Stimulated activated CD4-positive, alpha-beta T cell treated with anti-CD3 and anti-CD28 coated beads, Interleukin-2, amount 100 ng/mL, for 48 hours (primary cell): Measurements from ENCODE around the gene TTLL6.
"Not testable (repeated sequence)": the region's sequence is repeated elsewhere in the genome, so short reads cannot be mapped to it uniquely, and the experiment has no call there.

ENCODE experiments used
- DNase-seq, 2 donors: peaks; one replicate each; pipeline ENCODE4 v3.0.0-alpha.2; 2020

TTLL6 gene

GRCh38 chr17:48722201-48722907 is 94.7 kb downstream of the TTLL6 start, which contains the start of gene PRAC1:
Gene PRAC1 (minus strand): TSS chr17:48722518. CDS start chr17:48722392, 126 bp downstream.
- no peak for DNase-seq

DNA sequence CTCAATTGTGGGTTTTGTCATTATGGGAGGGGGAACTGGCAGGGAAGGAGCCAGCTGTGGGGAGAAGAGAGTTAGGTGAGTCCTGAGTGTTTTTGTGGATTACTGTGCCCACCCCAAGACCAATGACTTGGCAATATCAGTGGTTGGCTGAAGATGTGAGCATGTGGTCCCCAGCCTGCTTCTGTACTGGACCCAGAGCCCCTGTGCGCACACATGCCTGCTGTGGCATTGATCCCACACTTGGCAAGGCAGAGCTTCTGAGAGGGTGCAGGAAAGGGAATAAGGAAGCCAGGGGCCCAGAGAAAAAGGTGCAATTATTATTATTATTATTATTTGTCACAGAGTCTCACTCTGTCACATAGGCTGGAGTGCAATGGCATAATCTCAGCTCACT is 96.0 kb downstream of the TTLL6 start:
- no peak for DNase-seq

DNA sequence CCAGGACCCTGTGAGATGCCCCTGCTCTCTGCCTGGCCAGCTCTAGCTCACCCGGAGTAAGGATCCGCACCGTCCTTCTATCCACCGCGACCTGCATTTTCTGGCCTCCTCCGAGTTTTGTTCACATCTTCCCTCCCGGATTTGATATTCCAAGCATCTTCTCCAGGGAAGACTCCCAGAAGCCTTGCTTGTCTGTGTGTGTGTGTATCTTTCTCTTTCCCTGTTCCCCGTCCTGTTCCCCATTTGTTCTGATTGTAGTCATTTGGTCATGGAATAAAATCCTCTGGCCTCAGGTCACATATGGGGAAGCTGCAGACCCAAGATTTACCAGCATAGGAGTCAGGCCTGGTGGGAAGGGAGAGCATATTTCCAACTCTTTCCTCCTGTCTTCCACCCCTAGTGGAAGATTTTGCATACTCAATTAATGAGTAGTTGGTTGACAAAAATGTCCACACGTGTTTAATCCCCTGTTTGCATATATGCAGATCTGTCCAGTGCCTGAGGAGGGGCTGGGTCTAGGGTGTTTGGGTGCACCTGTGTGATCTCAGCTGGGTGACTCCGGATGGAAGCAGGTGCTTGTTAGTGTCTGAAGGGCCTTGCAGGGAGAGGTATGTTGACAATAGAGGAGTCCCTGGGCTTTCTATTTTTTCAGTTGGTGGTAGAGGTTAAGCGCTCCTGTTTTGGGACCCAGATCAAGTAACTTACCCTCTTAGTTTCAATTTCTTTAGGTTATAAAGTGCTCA is 96.6 kb downstream of the TTLL6 start:
- DNase-seq = no peak

DNA sequence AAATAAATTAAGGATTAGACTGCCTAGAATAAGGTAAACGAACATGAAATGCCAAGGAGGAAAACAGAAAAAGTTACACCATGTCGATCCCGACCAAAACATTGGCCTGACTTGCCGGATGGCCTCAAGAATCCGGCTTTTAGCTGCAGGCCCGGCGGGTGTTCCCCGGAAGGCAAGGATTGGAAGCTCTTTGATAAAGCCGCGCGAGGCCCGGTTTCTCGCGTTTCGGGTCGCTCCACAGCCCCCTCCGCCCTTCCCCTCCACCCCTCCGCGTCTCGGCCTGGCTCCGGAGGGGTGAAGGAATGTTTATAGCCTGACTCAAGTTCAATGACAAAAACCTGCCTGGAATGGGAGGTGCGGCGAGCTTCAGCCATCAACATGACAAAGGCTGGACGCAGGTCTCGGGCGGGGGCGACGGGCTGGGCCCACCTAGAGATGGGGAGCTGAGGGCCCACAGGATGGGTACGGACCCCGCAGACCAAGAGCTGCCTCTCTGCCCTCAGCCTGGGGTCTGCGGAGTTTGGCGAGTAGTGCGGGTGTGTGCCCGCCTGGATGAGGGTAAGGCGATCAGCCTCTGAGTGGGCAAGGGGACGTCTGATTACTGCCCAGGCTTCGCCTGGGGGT is 97.3 kb downstream of the TTLL6 start:
- no peak for DNase-seq

- no peak for DNase-seq
These were observed 98.0 kb downstream of the TTLL6 start for GRCh38 chr17:48718761-48719641.

- DNase-seq = no peak
These were observed 98.7 kb downstream of the TTLL6 start for GRCh38 chr17:48718227-48718760.

DNA sequence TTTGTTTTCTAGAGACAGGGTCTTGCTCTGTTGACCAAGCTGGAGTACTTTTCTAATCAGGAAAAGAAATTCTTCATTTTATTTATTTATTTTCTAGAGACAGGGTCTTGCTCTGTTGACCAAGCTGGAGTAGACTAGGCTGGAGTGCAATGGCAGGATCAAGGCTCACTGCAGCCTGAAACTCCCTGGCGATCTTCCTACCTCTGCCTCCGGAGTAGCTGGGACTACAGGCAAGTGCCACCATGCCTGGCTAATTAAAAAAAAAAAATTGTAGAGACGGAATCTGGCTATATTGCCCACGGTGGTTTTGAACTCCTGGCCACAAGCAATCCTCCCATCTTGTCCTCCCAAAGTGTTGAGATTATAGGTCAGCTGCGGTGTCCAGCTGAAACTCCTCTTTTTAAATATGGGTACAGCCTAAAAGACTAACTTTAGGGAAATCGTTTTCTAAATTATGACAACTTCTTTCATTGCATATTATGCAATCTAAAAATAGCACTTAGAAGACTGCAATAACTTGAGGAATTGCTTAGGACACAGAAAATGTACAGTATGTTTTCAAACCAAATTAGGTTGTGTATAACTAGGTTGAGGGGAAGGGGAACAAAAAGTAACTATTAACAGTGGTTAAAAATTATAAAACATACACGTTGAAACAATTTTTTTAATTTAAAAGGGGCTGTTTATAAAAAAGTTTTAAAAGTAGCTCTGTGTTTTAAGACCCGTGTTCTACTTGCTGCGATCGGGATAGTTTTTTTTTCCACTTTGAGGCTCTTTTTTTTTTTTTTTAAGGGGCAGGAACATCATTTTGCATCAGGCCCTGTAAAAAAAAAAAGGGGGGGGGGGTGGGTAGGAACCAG is 99.4 kb downstream of the TTLL6 start:
- DNase-seq = no peak

DNA sequence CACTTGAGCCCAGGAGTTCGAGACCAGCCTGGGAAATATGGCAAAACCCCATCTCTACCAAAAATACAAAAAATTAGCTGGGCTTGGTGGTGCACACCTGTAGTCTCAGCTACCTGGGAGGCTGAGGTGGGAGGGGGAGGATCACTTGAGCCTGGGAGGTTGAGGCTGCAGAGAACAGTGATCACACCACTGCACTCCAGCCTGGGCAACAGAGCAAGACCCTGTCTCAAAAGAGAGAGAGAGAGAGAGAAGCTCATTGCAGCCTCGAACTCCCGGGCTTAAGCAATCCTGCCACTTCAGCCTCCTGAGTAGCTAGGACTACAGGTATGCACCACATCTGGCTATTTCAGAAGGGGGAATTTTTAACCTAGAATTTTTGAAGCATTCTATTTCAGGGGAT is 100.5 kb downstream of the TTLL6 start:
- not testable (repeated sequence) for DNase-seq

- no peak for DNase-seq
These were observed 101.3 kb downstream of the TTLL6 start for GRCh38 chr17:48715496-48716399.
